Sigmoid colon (tissue), 3 donors: ENCODE results near the gene ELMO2.

Source experiments
- CTCF ChIP-seq, 4 experiments: fragments of 450-650 bp in 3 of 4; fragments of 200-600 bp in 1 of 4; IDR thresholded peaks; one replicate each; pipeline ENCODE4 v1.5.1; 2016 to 2019; ENCODE audit warnings: antibody characterized with exemption in 4 of 4, mild to moderate bottlenecking in 3 of 4, moderate library complexity in 2 of 4
- POLR2A ChIP-seq, 2 donors: fragments of 450-650 bp; IDR thresholded peaks; one replicate each; pipeline ENCODE4 v1.6.1; 2016; ENCODE audit warnings: antibody characterized with exemption in 2 of 2, mild to moderate bottlenecking in 2 of 2, moderate library complexity in 2 of 2

- TF ChIP-seq CTCF (IDR thresholded peaks at IDR 0.05) (no peak), POLR2A (IDR thresholded peaks at IDR 0.05) (no peak)
Observed at GRCh38 chr20:46430921-46431712, 24.7 kb upstream of the ELMO2 start.
